Hematopoietic multipotent progenitor cell treated with erythropoietin and hydrocortisone succinate and interleukin-3 and kit ligand, for 4 days (in vitro differentiated cells): ENCODE data around the gene ERN2.
A peak's percentile ranks its signal among the peaks of the same experiment; 100 is the strongest.

Source experiments
- DNase-seq: peaks from one replicate; pipeline ENCODE4 v3.0.0-alpha.2; 2015

The ERN2 gene

GRCh38 chr16:23683487-23683886 lies 29.5 kb downstream of the ERN2 start:
- DNase-seq, result no peak

GRCh38 chr16:23682181-23682580 lies 30.8 kb downstream of the ERN2 start:
- peak; percentile 46 for DNase-seq

GRCh38 chr16:23679986-23680336 lies 33.1 kb downstream of the ERN2 start:
- no peak for DNase-seq

- DNase-seq, result peak; percentile 89
These were observed 33.6 kb downstream of the ERN2 start for GRCh38 chr16:23679274-23679985.

GRCh38 chr16:23678430-23679273 lies 34.4 kb downstream of the ERN2 start, which contains the start of gene PLK1:
TSS of gene PLK1 (plus strand) at chr16:23678889. CDS start at chr16:23678933, 44 bp downstream.
- DNase-seq, result peak; percentile 96

GRCh38 chr16:23676924-23677480 lies 36.0 kb downstream of the ERN2 start:
- DNase-seq, result no peak

- no peak for DNase-seq
These were observed 38.9 kb downstream of the ERN2 start for GRCh38 chr16:23673971-23674614.

GRCh38 chr16:23670137-23670776 lies 42.8 kb downstream of the ERN2 start:
- DNase-seq, result no peak

GRCh38 chr16:23668873-23669272 lies 44.1 kb downstream of the ERN2 start:
- no peak for DNase-seq

GRCh38 chr16:23668225-23668624 lies 44.8 kb downstream of the ERN2 start:
- no peak for DNase-seq

- no peak for DNase-seq
These were observed 45.7 kb downstream of the ERN2 start for GRCh38 chr16:23667355-23667659.

GRCh38 chr16:23666571-23667354 lies 46.3 kb downstream of the ERN2 start:
- DNase-seq, result no peak

GRCh38 chr16:23663918-23664317 lies 49.1 kb downstream of the ERN2 start:
- DNase-seq, result no peak

- DNase-seq, result no peak
These were observed 61.0 kb downstream of the ERN2 start for GRCh38 chr16:23651943-23652468.

GRCh38 chr16:23650674-23651416 lies 62.2 kb downstream of the ERN2 start:
- no peak for DNase-seq

- no peak for DNase-seq
These were observed 70.7 kb downstream of the ERN2 start for GRCh38 chr16:23642246-23642774.

GRCh38 chr16:23640931-23641765 lies 71.9 kb downstream of the ERN2 start, which contains the start of the genes DCTN5 and PALB2:
TSS of gene DCTN5 (plus strand) at chr16:23641466. CDS start at chr16:23641543, 77 bp downstream.
TSS of gene PALB2 (minus strand) at chr16:23641310. CDS start at chr16:23641157, 153 bp downstream.
- peak; percentile 98 for DNase-seq

- no peak for DNase-seq
These were observed 72.4 kb downstream of the ERN2 start for GRCh38 chr16:23640615-23640930.
